GM15510 (cell line): ENCODE results near the gene NGB.

Experiments
- POLR2A ChIP-seq: IDR thresholded peaks from 3 replicates; pipeline ENCODE4 v1.6.1; 2011; ENCODE audit warnings: borderline replicate concordance; ENCODE audit not compliant: insufficient read length; ENCODE audit errors: extremely low read depth

The NGB gene

DNA sequence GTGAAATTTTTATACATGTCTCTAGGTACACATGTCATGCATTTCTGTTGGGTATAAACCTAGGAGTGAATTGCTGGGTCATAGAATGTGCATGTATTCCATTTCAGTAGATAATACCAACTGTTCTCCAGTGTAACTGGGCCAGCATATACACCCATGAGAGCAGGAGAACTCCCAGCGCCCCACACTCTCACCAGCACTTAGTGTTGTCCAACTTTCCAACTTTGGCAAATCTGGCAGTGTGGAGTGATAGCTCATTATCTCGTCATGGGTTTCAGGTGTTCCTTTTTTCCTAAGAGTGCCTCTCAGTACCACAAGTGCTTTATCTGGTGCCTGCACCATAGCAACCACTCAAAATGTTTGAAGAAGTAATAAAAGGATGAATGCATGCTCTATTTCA is 40.1 kb downstream of the NGB start:
- TF ChIP-seq POLR2A: no peak

GRCh38 chr14:77228056-77228455 is 43.0 kb downstream of the NGB start:
- TF ChIP-seq POLR2A: no peak

GRCh38 chr14:77225892-77226557 is 45.0 kb downstream of the NGB start:
- no peak for TF ChIP-seq POLR2A

DNA sequence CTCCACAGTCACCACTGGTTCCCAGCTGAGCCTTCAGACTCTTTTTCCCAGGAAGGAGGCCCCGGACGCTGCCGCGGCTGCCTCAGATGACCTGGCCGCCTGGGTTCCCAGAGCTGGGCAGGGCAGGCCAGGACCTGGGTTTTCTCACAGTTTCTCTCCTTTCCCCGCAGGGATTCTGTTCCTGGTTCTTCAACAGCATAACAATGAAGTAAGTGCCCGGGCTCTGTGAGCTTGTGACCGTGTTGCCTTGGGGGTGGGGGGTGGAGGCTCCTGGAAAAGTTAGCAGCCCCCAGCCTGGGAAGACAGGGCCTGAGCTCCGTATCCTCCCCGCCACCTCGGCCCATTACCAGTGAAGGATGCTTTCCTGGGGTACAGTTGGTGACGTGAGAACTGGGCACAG is 45.8 kb downstream of the NGB start:
- no peak for TF ChIP-seq POLR2A

- TF ChIP-seq POLR2A: no peak
These were observed 46.8 kb downstream of the NGB start for GRCh38 chr14:77224212-77224611.

GRCh38 chr14:77222546-77223225 is 48.3 kb downstream of the NGB start:
- TF ChIP-seq POLR2A: no peak

DNA sequence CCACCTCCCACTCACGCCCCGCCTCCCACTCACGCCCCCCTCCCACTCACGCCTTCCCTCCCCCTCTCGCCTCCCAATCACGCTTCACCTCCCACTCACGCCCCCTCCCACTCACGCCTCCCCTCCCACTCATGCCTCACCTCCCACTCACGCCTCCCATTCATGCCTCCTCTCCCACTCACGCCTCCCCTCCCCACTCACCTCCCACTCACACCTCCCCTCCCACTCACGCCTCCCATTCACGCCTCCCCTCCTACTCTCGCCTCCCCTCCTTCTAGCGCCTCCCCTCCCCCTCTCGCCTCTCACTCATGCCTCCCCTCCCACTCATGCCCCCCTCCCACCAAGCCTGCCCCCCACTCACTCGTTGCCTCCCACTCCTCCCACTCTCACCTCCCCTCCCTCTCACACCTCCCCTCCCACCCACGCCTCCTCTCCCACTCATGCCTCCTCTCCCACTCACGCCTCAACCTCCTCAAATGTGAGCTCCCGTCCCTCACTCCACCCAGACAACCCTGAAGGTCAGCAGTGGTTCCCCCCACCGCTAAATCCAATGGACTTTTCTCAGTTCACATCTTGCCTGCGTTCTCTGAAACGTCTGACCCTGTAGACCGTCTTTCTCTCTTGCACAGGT is 49.6 kb downstream of the NGB start:
- TF ChIP-seq POLR2A: no peak

DNA sequence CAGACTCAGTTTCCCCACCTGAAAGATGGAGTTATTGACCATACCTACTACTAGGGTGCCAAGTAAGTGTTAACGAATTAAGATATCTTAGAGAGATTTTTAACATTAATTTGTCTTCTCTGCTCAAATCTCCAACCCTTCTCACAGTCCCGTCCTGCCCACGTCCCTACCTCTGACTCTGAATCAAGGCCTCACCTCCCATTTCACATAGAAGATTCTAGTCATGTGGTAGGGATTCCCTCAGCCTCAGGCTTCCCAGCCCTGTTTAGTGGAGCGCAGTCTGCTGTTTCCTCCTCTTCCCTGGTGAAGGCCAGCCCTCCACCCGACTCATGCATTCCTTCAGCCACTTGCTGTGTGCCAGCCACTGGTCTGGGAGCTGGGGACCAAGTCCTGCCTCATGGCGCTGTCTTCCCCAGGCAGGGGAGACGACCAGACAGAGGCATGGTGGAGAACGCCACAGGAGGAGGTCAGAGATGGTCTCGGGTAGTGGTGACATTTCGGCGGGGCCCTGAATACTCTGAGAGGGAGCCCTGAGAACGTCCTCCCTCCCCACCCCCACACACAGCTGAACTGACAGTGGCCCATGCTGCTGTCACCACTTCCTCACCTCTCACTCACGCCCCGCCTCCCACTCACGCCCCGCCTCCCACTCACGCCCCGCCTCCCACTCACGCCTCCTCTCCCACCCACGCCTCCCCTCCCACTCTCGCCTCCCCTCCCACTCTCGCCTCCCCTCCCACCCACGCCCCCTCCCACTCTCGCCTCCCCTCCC is 50.6 kb downstream of the NGB start:
- TF ChIP-seq POLR2A: no peak

DNA sequence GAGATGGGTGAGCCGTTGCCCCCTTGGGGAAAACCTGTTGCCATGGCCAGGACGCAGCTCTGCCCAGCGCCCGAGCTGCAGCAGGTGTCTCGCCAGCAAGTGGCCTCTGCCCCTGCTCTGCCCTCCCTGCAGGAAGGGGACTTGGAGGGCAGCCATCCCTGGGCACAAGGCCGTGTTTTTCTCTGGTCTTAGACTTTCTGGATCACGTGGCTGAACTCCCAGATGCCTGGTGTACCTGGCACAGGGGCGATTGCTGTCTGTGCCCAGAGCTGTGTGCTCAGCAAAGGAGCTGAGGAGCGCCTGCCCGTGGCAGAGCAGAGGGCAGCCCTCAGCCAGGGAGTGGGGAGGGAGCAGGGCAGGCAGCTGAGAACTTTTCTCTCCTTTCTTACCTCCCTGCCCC is 51.4 kb downstream of the NGB start:
- TF ChIP-seq POLR2A: no peak

- TF ChIP-seq POLR2A: no peak
These were observed 53.5 kb downstream of the NGB start for GRCh38 chr14:77217551-77217950.
